Activated CD4-positive, alpha-beta T cell treated with anti-CD3 and anti-CD28 coated beads, Interleukin-10, Interleukin-2, amounts not matched to agents 100 ng/mL and 50 ng/mL, durations not matched to agents 16 hours and 8 hours (primary cell): ENCODE measurements around the gene MMP12.
"Not testable (repeated sequence)": the region's sequence is repeated elsewhere in the genome, so short reads cannot be mapped to it uniquely, and the experiment has no call there.

Experiments used
- DNase-seq: peaks from one replicate; pipeline ENCODE4 v3.0.0-alpha.2; 2020

MMP12 gene

GRCh38 chr11:102874852-102875251 is at the start of gene MMP12:
Gene MMP12, minus strand, starts transcription at chr11:102874982. Its CDS starts 45 bp downstream, at chr11:102874937.
- no peak for DNase-seq

GRCh38 chr11:102921587-102922220 is 46.9 kb upstream of the MMP12 start:
- no peak for DNase-seq

GRCh38 chr11:102920118-102920684 is 45.4 kb upstream of the MMP12 start:
- DNase-seq, result no peak

GRCh38 chr11:102915044-102915375 is 40.2 kb upstream of the MMP12 start:
- DNase-seq, result no peak

- DNase-seq, result peak; percentile 19
Observed at GRCh38 chr11:102914238-102915043, 39.7 kb upstream of the MMP12 start.

- DNase-seq, result no peak
Observed at GRCh38 chr11:102912482-102912830, 37.7 kb upstream of the MMP12 start.

GRCh38 chr11:102911758-102912481 is 37.1 kb upstream of the MMP12 start:
- DNase-seq, result no peak

- DNase-seq, result not testable (repeated sequence)
Observed at GRCh38 chr11:102905848-102906247, 31.1 kb upstream of the MMP12 start.

- not testable (repeated sequence) for DNase-seq
Observed at GRCh38 chr11:102903895-102904294, 29.1 kb upstream of the MMP12 start.

GRCh38 chr11:102900346-102900745 is 25.6 kb upstream of the MMP12 start:
- DNase-seq, result no peak

- no peak for DNase-seq
Observed at GRCh38 chr11:102891736-102892135, 17.0 kb upstream of the MMP12 start.

GRCh38 chr11:102886999-102887398 is 12.2 kb upstream of the MMP12 start:
- DNase-seq, result no peak

- DNase-seq, result peak; percentile 31
Observed at GRCh38 chr11:102883141-102883540, 8.4 kb upstream of the MMP12 start.

GRCh38 chr11:102882389-102883024 is 7.7 kb upstream of the MMP12 start:
- peak; percentile 53 for DNase-seq

- DNase-seq, result peak; percentile 25
Observed at GRCh38 chr11:102879801-102880200, 5.0 kb upstream of the MMP12 start.

- no peak for DNase-seq
Observed at GRCh38 chr11:102878595-102878994, 3.8 kb upstream of the MMP12 start.

- not testable (repeated sequence) for DNase-seq
Observed at GRCh38 chr11:102869354-102869964, 5.3 kb downstream of the MMP12 start.

- DNase-seq, result no peak
Observed at GRCh38 chr11:102868339-102868738, 6.4 kb downstream of the MMP12 start.

GRCh38 chr11:102864724-102865123 is 10.1 kb downstream of the MMP12 start:
- no peak for DNase-seq

GRCh38 chr11:102853956-102854355 is 20.8 kb downstream of the MMP12 start:
- no peak for DNase-seq

GRCh38 chr11:102853055-102853454 is 21.7 kb downstream of the MMP12 start:
- no peak for DNase-seq

- peak; percentile 9 for DNase-seq
Observed at GRCh38 chr11:102850973-102851745, 23.6 kb downstream of the MMP12 start.
